ENCODE results near the gene SYT5.

GRCh38 chr19:55186080-55186479, 6.0 kb upstream of the SYT5 start:
- TF ChIP-seq CTCF (IDR thresholded peaks at IDR 0.05; ENCODE audit: low read depth, low read length, poor library complexity, severe bottlenecking), result no peak
- no peak for TF ChIP-seq EZH2phosphoT487 (IDR thresholded peaks at IDR 0.05; ENCODE audit: borderline replicate concordance, low read length)
